ENCODE results near the gene PPP2R1B.

- TF ChIP-seq CREB1 (IDR thresholded peaks at IDR 0.05; ENCODE audit: low read depth), result no peak
- TF ChIP-seq TCF12 (IDR thresholded peaks at IDR 0.05; ENCODE audit: low read depth), result no peak
- no peak for TF ChIP-seq TEAD4 (IDR thresholded peaks at IDR 0.05)
- TF ChIP-seq, protein P1, sequence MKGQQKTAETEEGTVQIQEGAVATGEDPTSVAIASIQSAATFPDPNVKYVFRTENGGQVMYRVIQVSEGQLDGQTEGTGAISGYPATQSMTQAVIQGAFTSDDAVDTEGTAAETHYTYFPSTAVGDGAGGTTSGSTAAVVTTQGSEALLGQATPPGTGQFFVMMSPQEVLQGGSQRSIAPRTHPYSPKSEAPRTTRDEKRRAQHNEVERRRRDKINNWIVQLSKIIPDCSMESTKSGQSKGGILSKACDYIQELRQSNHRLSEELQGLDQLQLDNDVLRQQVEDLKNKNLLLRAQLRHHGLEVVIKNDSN (IDR thresholded peaks at IDR 0.05), result no peak
- no peak for TF ChIP-seq RAD21 (IDR thresholded peaks at IDR 0.05; ENCODE audit: low read depth)
- TF ChIP-seq YY1 (IDR thresholded peaks at IDR 0.05; ENCODE audit: low read depth), result no peak
- no peak for TF ChIP-seq TAF1 (IDR thresholded peaks at IDR 0.05; ENCODE audit: low read depth)
- TF ChIP-seq EP300 (IDR thresholded peaks at IDR 0.05; ENCODE audit: borderline replicate concordance), result no peak
- no peak for TF ChIP-seq FOXM1 (IDR thresholded peaks at IDR 0.05; ENCODE audit: borderline replicate concordance, low read depth)
- no peak for TF ChIP-seq MAX (IDR thresholded peaks at IDR 0.05)
- TF ChIP-seq REST (IDR thresholded peaks at IDR 0.05; ENCODE audit: low read depth), result no peak
Measured at GRCh38 chr11:111759376-111759775, 6.8 kb downstream of the PPP2R1B start.
